ENCODE measurements around the gene XPR1.
"Not testable (repeated sequence)": the region's sequence is repeated elsewhere in the genome, so short reads cannot be mapped to it uniquely, and the experiment has no call there.

XPR1 gene

DNA sequence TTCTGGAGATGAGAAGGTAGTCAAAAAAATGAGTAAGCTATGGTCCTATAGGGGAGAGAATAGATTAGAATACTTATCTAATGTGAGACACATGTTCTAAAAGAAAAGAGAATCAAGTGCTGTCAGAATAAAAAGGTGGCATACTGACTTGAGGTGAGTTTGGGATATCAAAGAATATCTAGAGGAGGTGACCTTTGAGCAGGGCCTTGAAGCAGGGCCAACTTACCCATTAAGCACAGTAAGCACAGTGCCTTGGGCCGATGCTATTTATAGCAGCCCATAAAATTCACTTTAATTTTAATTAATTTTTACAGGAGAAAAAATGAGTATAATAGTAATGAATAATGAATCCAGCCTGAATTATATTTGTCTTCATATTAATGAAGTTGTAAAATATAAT lies 92.2 kb downstream of the XPR1 start:
- no peak for DNase-seq

DNA sequence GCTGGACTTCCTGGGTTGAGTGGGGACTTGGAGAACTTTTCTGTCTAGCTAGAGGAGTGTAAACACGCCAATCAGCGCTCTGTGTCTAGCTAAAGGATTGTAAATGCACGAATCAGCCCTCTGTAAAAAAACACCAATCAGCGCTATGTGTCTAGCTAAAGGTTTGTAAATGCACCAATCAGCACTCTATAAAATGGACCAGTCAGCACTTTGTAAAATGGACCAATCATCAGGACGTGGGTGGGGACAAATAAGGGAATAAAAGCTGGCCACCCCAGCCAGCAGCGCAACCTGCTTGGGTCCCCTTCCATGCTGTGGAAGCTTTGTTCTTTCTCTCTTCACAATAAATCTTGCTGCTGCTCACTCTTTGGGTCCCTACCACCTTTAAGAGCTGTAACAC lies 94.2 kb downstream of the XPR1 start:
- DNase-seq = not testable (repeated sequence)

DNA sequence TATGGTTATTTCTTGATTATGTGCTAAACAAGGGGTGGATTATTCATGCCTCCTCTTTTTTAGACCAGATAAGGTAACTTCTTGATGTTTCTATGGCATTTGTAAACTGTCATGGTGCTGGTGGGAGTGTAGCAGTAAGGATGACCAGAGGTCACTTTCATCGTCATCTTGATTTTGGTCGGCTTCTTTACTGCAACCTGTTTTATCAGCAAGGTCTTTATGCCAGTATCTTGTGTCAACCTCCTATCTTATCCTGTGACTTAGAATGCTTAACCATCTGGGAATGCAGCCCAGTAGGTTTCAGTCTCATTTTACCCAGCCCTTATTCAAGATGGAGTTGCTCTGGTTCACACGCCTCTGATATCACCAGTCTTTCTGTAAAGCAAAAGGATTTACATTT lies 95.9 kb downstream of the XPR1 start:
- DNase-seq = not testable (repeated sequence)

DNA sequence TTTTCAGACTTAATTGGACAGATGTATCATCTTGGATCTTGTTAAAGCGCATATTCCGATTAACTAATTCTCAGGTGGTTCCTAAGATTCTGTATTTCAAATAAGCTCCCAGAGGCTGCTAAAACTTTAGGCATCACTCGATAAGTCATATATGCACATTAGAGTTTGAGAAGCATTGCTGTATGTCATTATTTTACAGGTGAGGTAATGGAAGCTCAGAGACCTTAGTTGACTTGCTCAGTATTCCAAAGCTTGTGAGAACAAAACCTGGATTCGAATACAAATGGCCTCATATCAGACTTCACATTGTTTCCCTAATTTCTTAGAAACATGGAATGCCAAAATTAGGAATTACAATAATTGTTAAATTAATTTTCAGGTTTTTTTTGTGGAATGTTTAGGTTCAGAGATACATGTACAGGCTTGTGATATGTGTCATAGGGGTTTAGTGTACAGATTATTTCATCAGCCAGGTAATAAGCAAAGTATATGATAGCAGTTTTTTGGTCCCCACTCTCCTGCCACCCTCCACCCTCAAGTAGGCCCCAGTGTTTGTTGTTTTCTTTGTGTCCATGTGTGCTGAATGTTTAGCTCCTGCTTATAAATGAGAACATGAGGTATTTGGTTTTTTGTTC lies 96.8 kb downstream of the XPR1 start:
- DNase-seq = no peak

DNA sequence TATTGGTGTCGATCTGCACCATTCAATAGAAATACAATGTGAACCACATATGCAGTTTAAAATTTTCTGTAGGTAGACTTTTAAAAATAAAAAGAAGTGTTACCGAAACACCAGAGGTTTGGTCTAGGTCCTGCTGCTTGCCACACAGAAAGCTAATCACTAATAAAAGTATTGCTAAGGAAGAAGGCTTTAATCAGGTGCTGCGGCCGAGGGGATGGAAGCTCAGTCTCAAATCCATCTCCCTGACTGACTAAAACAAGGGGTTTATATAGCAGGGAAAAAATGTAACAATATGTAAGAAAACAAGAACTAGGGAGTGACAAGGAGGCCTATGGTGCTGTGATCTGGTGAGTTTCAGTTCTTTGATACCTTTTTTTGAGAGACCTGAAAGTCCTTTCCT lies 99.3 kb downstream of the XPR1 start:
- DNase-seq = no peak

DNA sequence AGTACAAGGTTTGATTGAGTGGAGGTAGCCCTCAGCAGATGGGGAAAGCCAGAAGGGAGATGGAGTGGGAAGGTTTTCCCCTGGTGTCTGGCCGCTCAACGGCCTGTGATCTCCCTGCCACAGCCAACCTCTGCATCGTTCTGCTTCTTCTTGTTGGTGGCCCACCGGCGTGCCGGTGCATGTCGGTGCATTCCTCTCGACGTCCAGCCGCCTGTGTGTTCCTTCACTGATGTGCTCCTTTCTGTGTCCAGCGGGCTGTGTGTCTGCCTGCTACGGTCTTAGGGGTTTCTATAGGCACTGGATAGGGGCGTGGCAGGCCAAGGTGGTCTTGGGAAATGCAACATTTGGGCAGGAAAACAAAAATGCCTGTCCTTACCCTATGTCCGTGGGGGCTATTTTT lies 101.0 kb downstream of the XPR1 start:
- no peak for DNase-seq

DNA sequence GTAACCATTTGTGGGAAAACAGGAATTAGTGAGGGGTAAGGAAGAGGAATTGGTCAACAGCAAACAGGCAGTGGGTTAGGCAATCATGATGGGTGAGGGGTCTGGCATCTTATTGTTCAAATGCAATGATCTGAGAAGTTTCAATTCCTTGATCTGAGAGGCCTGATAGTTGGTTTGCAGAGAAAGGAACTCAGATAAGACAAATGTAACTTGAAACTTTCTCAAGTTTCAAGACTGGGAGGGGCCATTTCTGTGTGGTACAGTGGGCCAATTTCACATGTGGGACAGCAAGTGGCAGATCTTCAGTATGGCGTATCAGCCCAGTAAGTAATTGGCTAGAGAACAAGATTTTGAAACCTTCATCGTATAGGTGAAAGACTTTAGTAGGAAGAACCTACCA lies 102.5 kb downstream of the XPR1 start:
- DNase-seq = no peak

DNA sequence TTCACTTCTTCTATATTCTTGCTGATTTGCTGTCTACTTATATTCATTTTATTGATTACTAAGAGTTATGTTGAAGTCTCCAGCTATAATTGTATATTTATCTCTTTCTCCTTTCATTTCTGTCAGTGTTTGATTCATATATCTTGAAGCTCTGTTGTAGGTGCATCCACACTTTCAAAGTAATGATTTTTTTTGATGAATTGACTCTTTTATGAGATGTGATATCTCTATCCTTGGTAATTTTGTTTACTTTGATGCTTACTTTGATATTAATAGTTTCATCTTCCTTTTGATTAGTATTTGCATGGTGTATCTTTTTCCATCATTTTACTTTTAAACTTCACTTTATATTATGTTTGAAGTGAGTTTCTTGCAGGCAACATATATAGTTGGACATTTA lies 110.8 kb downstream of the XPR1 start:
- no peak for DNase-seq

DNA sequence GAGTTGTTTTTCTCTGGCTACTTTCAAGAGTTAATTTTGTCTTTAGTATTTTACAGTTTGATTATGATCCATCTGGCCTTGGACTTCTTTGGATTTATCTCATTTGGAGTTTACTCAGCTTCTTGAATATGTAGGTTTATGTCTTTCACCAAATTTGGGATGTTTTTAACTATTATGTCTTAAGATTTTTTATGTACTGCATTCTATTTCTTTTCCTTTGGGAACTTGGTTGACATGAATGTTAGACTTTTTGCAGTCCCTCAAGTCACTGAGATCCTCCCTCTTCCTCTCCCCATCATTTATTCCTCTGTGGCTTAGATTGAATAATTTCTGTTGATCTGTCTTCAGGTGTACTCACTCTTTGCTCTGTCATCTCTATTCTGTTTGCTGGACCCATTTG lies 112.0 kb downstream of the XPR1 start:
- no peak for DNase-seq

DNA sequence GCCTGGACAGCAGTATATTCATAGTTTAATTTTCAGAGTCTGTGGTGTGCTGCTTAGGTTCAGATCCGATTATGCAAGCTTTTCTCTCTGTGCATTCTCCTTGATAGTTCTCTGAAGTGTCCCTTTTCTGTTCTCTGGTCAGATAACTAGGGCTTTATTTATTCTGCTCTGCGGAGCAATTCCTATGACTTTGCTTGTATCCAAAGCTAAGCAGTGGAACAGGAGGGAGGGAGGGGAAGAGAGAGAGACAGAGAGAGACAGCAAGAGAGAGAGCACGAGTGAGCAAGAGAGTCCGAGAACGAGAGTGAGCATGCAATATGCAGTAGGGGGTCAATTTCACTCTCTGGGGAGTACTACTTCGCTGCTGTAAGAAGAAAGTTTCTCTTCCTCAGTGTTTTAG lies 113.3 kb downstream of the XPR1 start:
- no peak for DNase-seq

DNA sequence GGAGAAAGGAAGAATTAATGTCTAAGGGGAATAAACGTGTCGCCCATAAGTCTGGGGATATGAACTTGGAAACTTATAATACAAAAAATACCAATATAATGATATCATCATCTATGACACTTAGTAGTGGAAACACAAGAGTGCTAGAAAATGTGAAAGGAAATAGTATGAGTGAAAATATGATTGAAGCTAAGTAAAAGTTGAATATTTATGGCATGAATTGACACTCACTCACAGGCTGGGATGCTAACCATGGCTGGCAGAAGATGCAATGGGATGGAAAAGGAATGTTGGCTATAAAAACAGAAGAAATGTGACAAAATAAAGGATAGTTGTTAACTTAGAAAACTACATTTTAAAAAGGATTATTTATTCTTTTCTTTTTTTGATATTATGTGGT lies 120.1 kb downstream of the XPR1 start:
- no peak for DNase-seq

DNA sequence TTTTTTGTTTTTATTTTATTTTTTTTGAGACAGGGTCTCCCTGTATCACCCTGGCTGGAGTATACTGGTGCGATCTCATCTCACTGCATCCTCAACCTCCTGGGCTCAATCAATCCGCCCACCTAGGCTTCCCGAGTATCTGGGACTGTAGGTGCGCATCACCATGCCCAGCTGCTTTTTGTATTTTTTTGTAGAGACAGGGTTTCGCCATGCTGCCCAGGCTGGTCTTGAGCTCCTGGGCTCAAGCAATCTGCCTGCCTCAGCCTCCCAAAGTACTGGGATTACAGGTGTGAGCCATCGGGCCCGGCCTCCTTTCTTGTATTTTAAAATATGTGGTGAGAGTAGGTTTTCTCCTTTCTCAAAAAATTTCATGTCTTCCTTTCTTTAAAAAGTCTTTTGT lies 122.6 kb downstream of the XPR1 start:
- DNase-seq = no peak

DNA sequence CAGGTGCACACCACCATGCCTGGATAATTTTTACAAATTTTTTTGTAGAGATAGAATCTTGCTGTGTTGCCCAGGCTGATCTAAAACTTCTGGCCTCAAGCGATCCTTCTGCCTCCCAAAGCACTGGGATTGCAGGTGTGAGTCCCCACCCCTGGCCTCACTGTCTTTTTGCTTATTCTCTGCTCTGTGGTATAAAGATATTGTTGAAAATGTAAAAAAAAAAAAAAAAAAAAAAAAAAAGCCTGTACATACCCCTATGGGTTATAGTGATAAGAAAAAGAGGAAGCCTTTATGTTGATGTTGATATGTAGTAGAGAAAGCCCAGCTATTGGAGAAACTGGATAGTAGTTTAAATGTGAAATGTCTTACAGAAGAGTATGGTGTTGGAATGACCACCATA lies 125.8 kb downstream of the XPR1 start:
- no peak for DNase-seq

DNA sequence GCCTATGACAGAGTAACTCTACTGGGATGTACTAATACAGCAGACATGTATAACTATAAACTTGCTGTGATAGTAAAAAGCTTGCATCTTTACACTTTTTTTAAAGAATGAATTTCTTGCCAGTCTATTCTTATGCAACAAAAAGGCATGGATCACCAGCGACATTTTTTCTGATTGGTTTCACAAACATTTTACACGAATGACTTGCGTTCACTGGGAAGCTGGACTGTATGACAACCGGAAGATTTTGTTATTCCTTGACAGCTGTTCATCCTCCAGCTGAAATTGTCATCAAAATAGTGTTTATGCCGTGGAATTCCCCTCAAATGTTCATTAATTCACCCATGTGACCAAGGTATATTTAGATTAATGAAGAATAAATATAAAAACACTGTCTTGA lies 131.0 kb downstream of the XPR1 start:
- DNase-seq = no peak

DNA sequence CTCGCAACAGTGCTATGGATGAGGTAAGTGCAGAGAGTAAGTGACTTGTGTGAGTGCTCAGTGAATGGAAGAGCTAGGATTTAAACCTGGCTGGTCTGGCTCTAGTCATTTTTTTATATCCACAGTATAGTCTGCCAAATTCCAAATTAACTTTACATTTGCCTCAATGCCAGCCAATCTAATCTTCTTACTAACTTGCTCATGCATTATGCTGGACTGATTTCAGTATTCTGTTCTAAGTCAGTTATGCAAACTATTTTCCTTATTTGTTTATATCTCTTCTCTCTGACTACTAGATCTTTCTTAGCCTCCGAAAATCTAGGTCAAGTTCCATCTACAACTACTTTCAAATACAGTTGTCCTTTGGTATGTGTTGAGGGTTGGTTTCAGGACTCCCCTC lies 133.3 kb downstream of the XPR1 start:
- no peak for DNase-seq

DNA sequence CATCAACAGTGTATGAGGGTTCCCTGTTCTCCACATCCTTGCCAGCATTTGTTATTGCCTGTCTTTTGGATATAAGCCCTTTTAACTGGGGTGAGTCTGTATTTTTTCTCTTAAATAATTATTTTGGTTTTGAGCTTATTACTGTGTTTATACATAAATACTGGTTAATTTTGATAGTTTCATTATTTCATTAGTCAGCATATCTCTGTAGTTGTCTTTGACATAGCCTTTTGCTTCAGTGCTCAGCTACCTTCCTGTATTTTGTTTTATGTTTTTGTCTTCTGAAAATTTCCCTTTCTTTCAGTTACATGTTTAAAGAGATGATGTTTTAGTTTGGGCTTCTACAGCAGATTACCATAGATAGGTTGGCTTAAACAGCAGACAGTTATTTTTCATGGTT lies 138.1 kb downstream of the XPR1 start:
- DNase-seq = no peak

DNA sequence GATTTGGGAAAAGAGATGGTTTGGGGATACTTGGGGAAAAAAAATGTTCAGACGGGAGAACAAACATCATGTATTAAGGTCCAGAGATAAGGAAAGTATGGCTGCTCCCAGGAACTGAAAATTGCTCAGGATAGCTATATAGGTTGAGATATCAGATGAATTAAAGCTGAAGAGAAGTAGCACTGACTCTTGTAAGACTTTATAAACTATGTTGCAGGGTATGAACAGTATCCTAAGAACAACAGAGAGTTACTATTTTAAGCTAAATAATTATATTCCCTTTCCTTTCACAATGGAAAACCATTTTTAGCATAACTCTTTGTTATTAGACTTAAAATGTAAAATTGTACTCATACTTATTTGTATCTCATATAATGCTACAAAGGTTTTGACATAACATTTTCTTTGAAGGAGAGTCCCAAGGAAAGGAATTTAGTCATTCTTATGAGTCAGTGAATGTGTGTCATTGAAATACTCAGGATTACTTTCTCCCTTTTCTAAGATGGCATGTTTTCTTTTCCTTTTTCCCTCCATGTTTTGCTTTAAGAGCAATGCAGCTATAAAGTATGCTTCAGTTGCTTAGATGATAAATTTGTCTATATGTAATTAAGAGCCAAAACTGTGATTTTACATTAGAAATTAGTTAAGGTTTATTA lies 141.5 kb downstream of the XPR1 start:
- DNase-seq = no peak

DNA sequence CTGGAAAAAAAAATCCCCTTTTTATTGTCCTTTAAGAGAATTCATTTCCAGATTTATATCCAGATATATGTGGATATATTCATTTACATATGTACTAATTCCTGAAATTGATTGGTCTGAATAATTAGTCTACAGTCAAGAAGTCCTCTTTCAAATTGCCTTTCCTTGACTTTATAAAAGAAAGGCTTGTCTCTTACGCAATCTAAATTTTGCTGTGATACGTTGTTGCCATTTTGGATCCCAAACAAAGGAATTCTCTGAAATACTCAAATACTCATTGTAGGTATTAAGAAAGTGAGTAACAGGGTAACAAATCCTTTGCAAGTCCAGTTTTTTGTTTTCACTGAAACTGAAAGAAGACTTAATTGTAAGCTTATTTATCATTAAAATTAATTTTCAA lies 144.0 kb downstream of the XPR1 start:
- DNase-seq = no peak

DNA sequence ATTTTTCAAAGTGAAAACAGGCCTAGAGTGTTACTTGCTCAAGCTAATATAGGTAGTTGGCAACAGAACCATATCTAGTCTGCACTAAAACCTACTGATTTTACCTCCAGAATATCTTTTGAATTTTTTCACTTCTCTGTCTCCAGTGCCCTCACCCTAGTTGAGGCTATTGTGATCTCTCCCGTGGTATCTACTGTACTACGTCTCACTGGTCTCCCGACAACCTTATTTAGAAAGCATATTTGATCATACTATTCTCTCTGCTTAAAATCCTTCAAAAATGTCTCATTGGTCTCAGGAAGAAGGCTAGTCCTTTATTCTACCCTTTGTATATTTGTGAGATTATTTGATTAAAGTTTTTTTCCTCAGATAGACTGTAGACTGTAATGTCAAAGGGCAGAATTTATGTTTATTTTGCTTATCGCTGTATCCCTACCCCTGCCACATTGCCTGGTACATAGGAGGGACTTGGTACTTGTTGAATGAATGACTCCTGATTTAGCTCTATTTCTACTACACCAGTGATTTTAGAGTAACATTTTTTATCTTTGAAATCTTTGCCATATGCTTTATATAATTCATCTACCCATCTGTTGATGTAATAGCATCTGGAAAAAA lies 145.4 kb downstream of the XPR1 start:
- no peak for DNase-seq

DNA sequence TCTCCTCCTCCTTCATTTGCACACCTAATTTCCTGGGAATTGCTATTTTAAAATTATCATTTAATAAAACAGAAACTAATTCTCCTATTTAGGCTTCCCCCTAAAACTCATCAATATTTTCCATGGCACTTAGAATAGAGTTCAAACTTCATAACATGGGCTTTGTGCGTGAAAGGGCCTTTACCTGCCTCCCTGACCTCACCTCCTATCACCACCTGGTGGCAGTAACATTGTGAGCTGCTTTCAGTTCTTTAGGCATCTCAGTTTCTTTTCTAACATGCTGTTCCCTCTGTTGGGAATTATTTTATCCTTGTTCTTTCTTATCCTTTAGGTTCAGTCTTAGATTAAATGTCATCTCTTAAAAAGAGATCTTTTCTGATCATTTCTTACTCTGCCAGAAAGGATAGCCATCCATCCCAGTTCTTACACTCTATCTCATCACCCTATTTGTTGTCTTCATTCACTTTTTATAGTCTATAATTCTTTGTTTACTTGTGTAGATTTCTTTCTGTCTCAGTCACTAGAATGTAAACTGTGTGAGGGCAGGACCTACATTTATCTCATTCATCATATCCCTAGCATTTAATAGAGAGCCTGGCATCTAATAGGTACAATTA lies 147.1 kb downstream of the XPR1 start:
- DNase-seq = no peak

DNA sequence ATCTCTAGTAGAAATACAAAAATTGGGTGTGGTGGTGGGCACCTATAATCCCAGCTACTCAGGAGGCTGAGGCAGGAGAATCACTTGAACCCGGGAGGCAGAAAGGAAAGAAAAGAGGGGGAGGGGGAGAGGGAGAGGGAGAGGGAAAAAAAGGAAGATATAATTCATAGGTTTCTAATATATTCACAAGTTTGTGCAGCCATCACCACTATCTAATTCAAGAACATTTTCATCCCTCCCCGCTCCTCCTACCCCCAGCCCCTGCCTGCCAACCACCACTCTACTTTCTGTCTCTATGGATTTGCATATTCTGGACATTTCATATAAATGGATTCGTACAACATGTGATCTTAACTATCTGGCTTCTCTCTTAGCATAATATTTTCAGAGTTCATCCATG lies 147.8 kb downstream of the XPR1 start:
- no peak for DNase-seq

DNA sequence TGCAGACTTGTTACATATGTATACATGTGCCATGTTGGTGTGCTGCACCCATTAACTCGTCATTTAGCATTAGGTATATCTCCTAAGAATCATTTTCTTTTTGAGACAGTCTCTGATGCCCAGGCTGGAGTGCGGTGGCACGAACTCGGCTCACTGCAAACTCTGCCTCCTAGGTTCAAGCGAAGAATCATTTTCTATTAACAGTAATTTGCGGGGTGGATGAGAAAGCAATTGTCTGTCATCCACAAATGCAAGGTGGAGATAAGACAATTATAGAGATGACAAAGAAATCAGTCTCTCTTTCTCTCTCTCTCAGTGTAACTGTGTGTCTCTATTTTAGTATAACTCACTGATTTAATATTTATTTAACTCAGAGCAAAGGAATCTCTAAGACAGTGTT lies 149.9 kb downstream of the XPR1 start:
- DNase-seq = no peak

DNA sequence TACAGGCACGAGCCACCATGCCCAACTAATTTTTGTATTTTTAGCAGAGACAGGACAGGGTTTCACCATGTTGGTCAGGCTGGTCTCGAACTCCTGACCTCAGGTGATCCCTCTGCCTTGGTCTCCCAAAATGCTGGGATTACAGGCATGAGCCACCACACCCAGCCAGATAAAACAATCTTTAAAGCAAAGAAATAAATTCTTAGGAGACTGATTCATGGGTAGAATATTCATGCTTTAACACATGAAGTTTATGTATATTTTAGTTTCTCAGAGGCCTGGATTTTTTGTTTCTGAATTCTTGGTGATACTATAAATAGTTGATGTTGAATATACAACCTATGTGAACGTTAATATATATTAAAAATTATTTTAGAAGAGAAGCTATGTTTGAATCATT lies 153.5 kb downstream of the XPR1 start:
- no peak for DNase-seq

DNA sequence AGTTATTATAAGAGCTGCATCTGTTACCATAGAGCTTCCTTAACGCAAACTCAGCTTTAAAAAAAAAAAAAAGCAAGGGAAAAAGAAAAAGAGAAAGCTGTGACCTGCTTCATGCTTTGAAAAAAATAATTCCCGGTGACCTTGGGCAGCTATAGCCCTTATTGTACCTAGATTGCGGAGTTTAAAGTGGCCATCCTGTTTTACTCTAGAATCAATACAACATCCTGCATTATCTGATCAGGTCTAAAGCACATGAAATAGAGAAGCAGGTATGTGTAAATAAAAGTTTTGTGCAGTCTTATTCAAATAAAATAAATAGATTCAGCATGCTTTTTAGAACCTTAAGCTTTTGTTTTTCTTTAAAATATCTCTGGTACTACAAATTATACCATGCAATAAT lies 154.1 kb downstream of the XPR1 start:
- no peak for DNase-seq

Data from CD4-positive, alpha-beta T cell treated with Interferon gamma for 1 hour (primary cell).